GM23338 (cell line): Measurements from ENCODE around the gene APPBP2. TPM values are rescaled to one million over a fixed set of nuclear protein-coding genes. Genes with fewer than 3 reads are reported as not detected.

ENCODE experiments used
- ATAC-seq: fragments of 200-7000 bp; cut with Tn5 transposase; 3 replicates; pipeline ENCODE4 v1.9.1; 2020
- DNase-seq: peaks from one replicate; pipeline ENCODE4 v3.0.0-alpha.2; 2015; ENCODE audit warnings: low spot score
- H2AFZ ChIP-seq: fragments of 200-600 bp; sonication (generic); 2 replicates; pipeline ENCODE4 v1.8.0; 2016; ENCODE audit warnings: antibody characterized with exemption, mild to moderate bottlenecking, moderate library complexity
- H3F3A ChIP-seq: fragments of 200-600 bp; sonication (generic); replicated peaks from 2 replicates; pipeline ENCODE4 v1.8.0; 2017; ENCODE audit warnings: antibody characterized with exemption, mixed run types, low read depth
- H3K27ac ChIP-seq: fragments of 200-600 bp; sonication (generic); 2 replicates; pipeline ENCODE4 v1.6.1; 2016; ENCODE audit warnings: low read depth
- H3K27me3 ChIP-seq: fragments of 200-600 bp; sonication (generic); 2 replicates; pipeline ENCODE4 v1.8.0; 2016; ENCODE audit warnings: mild to moderate bottlenecking, mixed run types, moderate library complexity; ENCODE audit not compliant: insufficient read depth
- H3K36me3 ChIP-seq: fragments of 200-600 bp; sonication (generic); 2 replicates; pipeline ENCODE4 v1.8.0; 2016; ENCODE audit warnings: mild to moderate bottlenecking; ENCODE audit not compliant: insufficient read depth
- H3K4me1 ChIP-seq: fragments of 200-600 bp; sonication (generic); 2 replicates; pipeline ENCODE4 v1.8.0; 2016; ENCODE audit warnings: mild to moderate bottlenecking, moderate library complexity; ENCODE audit not compliant: insufficient read depth
- H3K4me2 ChIP-seq: fragments of 200-600 bp; sonication (generic); 2 replicates; pipeline ENCODE4 v1.7.1; 2017; ENCODE audit warnings: mixed run types
- H3K4me3 ChIP-seq: fragments of 200-600 bp; sonication (generic); 2 replicates; pipeline ENCODE4 v1.6.1; 2016; ENCODE audit warnings: mixed run types
- H3K79me2 ChIP-seq: fragments of 200-600 bp; sonication (generic); replicated peaks from 2 replicates; pipeline ENCODE4 v1.8.0; 2017; ENCODE audit warnings: mild to moderate bottlenecking; ENCODE audit not compliant: insufficient read depth
- H3K9me2 ChIP-seq: fragments of 200-600 bp; sonication (generic); 2 replicates; pipeline ENCODE4 v1.8.0; 2017; ENCODE audit not compliant: insufficient read depth
- H4K20me1 ChIP-seq: fragments of 200-600 bp; sonication (generic); replicated peaks from 2 replicates; pipeline ENCODE4 v1.8.0; 2017; ENCODE audit warnings: mild to moderate bottlenecking; ENCODE audit not compliant: insufficient read depth
- H3K27ac Mint-ChIP-seq: 2 replicates; pipeline ENCODE4 v1.8.0; 2020; ENCODE audit warnings: inconsistent platforms, mild to moderate bottlenecking, moderate library complexity, mixed read lengths
- H3K27me3 Mint-ChIP-seq: 3 replicates; pipeline ENCODE4 v1.8.0; 2022; ENCODE audit warnings: low read depth, mild to moderate bottlenecking, moderate library complexity, mixed read lengths, inconsistent platforms; ENCODE audit not compliant: insufficient read depth, poor library complexity
- H3K36me3 Mint-ChIP-seq: 3 replicates; pipeline ENCODE4 v1.8.0; 2021; ENCODE audit warnings: low read depth, mild to moderate bottlenecking, inconsistent platforms, moderate library complexity, mixed read lengths
- H3K4me1 Mint-ChIP-seq: 3 replicates; pipeline ENCODE4 v1.8.0; 2020; ENCODE audit warnings: mild to moderate bottlenecking, inconsistent platforms, mixed read lengths
- H3K4me3 Mint-ChIP-seq: 3 replicates; pipeline ENCODE4 v1.8.0; 2021; ENCODE audit warnings: moderate library complexity, mild to moderate bottlenecking, inconsistent platforms, mixed read lengths
- H3K9me3 Mint-ChIP-seq: 3 replicates; pipeline ENCODE4 v1.8.0; 2020; ENCODE audit warnings: moderate library complexity, mild to moderate bottlenecking, inconsistent platforms, mixed read lengths
- CREB1 ChIP-seq: fragments of 250-450 bp; sonication (Bioruptor Pico); IDR thresholded peaks from 2 replicates; pipeline ENCODE4 v1.5.0; 2020; ENCODE audit warnings: low read depth, mild to moderate bottlenecking, moderate library complexity
- ETS1 ChIP-seq: IDR thresholded peaks from 2 replicates; pipeline ENCODE4 v1.6.1; 2016; ENCODE audit warnings: antibody characterized with exemption
- EZH2phosphoT487 ChIP-seq: fragments of 200-600 bp; sonication (generic); IDR thresholded peaks from one replicate; pipeline ENCODE4 v1.8.1; 2018; ENCODE audit warnings: antibody characterized with exemption; ENCODE audit not compliant: unreplicated experiment
- JUNB ChIP-seq: IDR thresholded peaks from one replicate; pipeline ENCODE4 v1.6.1; 2016; ENCODE audit warnings: antibody characterized with exemption; ENCODE audit not compliant: unreplicated experiment
- NANOG ChIP-seq: IDR thresholded peaks from 2 replicates; pipeline ENCODE4 v1.6.1; 2016; ENCODE audit warnings: antibody characterized with exemption, borderline replicate concordance
- STAT1 ChIP-seq: IDR thresholded peaks from one replicate; pipeline ENCODE4 v1.6.1; 2016; ENCODE audit warnings: antibody characterized with exemption; ENCODE audit not compliant: unreplicated experiment
- ZNF114 ChIP-seq: fragments of 250-450 bp; sonication (Bioruptor Pico); IDR thresholded peaks from 2 replicates; pipeline ENCODE4 v1.5.0; 2020; ENCODE audit warnings: mild to moderate bottlenecking, moderate library complexity
- polyA plus RNA-seq: library from polyadenylated mRNA; unstranded; fragments of >200 nt; fragmentation: Nextera tagmentation; extraction: Ambion mirVana; gene quantifications from 2 replicates; pipeline ENCODE4 v1.2.1, GENCODE V29; 2016
- total RNA-seq: library from RNA; depleted of rRNA; stranded (reverse); fragments of >200 nt; shearing (Covaris generic); gene quantifications from 2 replicates; pipeline ENCODE4 v1.2.3, GENCODE V29; 2014
- TF ChIP-seq, protein P1 (sequence below): IDR thresholded peaks from one replicate; pipeline ENCODE4 v1.6.1; 2018; ENCODE audit warnings: antibody characterized with exemption; ENCODE audit not compliant: unreplicated experiment
- TF ChIP-seq, protein P2 (sequence below), 2 experiments: fragments of 200-600 bp in 1 of 2; sonication (generic) in 1 of 2; conservative IDR thresholded peaks; 2 replicates each; pipeline versions ENCODE4 v1.5.1 to v1.6.1; 2016 to 2017; ENCODE audit warnings: antibody characterized with exemption in 2 of 2, low read depth in 2 of 2, mild to moderate bottlenecking in 2 of 2, moderate library complexity in 1 of 2
- TF ChIP-seq, protein P3 (sequence below): fragments of 250-450 bp; sonication (Bioruptor Pico); IDR thresholded peaks from 2 replicates; pipeline ENCODE4 v1.5.0; 2020; ENCODE audit warnings: mild to moderate bottlenecking, moderate library complexity

Gene APPBP2
- total and polyA plus RNA-seq, 2 experiments from 2014 or later = 9.3 to 15.0 TPM

DNA sequence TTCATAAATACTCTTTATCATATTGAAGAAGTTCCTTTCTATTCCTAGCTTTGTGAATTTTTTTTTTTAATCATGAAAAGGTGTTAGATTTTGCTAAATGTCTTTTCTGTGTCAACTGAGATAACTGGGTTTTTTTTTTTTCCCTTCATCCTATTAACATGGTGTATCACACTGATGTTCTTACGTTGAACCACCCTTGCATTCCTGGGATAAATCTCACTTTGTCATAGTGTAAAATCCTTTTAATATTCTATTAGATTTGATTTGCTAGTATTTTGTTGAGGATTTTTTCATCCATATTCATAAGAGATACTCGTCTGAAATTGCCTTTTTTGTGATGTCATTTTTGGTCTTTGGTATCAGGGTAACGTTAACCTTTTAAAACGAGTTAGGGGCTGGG is 54.6 kb downstream of the APPBP2 start:
- Mint-ChIP-seq H3K9me3 (no peaks in the 10 kb centered on the region), H3K27ac (no peak overlapping the region), H3K27me3 (peaks cover 3% of the 10 kb centered on the region), H3K4me3 (no peak overlapping the region), H3K36me3 (peaks cover 24% of the 10 kb centered on the region; the same call in 2 of the 3 replicates), H3K4me1 (no peaks in the 10 kb centered on the region)
- H3F3A ChIP-seq = no peaks in the 10 kb centered on the region
- H3K27ac ChIP-seq = no peak overlapping the region
- ATAC-seq = no peak
- DNase-seq = no peak
- H3K36me3 ChIP-seq = no peaks in the 10 kb centered on the region
- no peaks in the 10 kb centered on the region for H4K20me1 ChIP-seq
- H3K4me2 ChIP-seq = no peak overlapping the region
- H3K27me3 ChIP-seq = no peaks in the 10 kb centered on the region
- H3K4me1 ChIP-seq = no peaks in the 10 kb centered on the region
- no peaks in the 10 kb centered on the region for H3K79me2 ChIP-seq
- no peak overlapping the region for H3K4me3 ChIP-seq
- TF ChIP-seq NANOG (no peak), EZH2phosphoT487 (no peak), CREB1 (CRISPR knock-in tag) (no peak), STAT1 (no peak), JUNB (no peak), ETS1 (no peak), ZNF114 (CRISPR knock-in tag) (no peak)
- TF ChIP-seq, protein P1, sequence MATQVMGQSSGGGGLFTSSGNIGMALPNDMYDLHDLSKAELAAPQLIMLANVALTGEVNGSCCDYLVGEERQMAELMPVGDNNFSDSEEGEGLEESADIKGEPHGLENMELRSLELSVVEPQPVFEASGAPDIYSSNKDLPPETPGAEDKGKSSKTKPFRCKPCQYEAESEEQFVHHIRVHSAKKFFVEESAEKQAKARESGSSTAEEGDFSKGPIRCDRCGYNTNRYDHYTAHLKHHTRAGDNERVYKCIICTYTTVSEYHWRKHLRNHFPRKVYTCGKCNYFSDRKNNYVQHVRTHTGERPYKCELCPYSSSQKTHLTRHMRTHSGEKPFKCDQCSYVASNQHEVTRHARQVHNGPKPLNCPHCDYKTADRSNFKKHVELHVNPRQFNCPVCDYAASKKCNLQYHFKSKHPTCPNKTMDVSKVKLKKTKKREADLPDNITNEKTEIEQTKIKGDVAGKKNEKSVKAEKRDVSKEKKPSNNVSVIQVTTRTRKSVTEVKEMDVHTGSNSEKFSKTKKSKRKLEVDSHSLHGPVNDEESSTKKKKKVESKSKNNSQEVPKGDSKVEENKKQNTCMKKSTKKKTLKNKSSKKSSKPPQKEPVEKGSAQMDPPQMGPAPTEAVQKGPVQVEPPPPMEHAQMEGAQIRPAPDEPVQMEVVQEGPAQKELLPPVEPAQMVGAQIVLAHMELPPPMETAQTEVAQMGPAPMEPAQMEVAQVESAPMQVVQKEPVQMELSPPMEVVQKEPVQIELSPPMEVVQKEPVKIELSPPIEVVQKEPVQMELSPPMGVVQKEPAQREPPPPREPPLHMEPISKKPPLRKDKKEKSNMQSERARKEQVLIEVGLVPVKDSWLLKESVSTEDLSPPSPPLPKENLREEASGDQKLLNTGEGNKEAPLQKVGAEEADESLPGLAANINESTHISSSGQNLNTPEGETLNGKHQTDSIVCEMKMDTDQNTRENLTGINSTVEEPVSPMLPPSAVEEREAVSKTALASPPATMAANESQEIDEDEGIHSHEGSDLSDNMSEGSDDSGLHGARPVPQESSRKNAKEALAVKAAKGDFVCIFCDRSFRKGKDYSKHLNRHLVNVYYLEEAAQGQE = no peak
- no peaks in the 10 kb centered on the region for H3K9me2 ChIP-seq
- no peak overlapping the region for H2AFZ ChIP-seq

DNA sequence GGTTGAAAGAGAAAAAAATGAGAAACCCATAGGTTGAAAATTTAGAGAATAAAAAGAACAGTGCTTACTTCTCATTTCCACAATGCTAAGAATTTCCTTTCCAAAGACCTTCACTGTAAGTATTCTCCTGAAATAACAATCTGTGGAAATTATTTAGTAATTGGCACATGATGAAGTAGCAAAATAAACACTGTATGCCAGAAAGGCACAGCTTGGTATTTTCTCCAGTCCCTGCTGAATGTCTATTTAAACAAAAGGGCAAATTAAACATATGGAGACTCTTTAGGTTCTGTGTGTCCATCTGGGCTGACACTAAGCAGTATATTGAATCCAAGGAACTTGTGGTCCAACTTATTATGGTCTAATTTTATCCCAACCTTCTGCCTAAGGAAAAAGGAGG is 57.7 kb downstream of the APPBP2 start:
- H3K27me3 ChIP-seq = no peaks in the 10 kb centered on the region
- H3K4me1 Mint-ChIP-seq = no peaks in the 10 kb centered on the region
- peaks cover 4% of the 10 kb centered on the region; the same call in 1 of the 2 replicates for H3K36me3 ChIP-seq
- no peak for TF ChIP-seq CREB1 (CRISPR knock-in tag)
- TF ChIP-seq, protein P2, sequence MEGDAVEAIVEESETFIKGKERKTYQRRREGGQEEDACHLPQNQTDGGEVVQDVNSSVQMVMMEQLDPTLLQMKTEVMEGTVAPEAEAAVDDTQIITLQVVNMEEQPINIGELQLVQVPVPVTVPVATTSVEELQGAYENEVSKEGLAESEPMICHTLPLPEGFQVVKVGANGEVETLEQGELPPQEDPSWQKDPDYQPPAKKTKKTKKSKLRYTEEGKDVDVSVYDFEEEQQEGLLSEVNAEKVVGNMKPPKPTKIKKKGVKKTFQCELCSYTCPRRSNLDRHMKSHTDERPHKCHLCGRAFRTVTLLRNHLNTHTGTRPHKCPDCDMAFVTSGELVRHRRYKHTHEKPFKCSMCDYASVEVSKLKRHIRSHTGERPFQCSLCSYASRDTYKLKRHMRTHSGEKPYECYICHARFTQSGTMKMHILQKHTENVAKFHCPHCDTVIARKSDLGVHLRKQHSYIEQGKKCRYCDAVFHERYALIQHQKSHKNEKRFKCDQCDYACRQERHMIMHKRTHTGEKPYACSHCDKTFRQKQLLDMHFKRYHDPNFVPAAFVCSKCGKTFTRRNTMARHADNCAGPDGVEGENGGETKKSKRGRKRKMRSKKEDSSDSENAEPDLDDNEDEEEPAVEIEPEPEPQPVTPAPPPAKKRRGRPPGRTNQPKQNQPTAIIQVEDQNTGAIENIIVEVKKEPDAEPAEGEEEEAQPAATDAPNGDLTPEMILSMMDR (conservative IDR thresholded peaks at IDR 0.05; ENCODE audit: low read depth in 2 of 2) = no peak
- TF ChIP-seq, protein P3, sequence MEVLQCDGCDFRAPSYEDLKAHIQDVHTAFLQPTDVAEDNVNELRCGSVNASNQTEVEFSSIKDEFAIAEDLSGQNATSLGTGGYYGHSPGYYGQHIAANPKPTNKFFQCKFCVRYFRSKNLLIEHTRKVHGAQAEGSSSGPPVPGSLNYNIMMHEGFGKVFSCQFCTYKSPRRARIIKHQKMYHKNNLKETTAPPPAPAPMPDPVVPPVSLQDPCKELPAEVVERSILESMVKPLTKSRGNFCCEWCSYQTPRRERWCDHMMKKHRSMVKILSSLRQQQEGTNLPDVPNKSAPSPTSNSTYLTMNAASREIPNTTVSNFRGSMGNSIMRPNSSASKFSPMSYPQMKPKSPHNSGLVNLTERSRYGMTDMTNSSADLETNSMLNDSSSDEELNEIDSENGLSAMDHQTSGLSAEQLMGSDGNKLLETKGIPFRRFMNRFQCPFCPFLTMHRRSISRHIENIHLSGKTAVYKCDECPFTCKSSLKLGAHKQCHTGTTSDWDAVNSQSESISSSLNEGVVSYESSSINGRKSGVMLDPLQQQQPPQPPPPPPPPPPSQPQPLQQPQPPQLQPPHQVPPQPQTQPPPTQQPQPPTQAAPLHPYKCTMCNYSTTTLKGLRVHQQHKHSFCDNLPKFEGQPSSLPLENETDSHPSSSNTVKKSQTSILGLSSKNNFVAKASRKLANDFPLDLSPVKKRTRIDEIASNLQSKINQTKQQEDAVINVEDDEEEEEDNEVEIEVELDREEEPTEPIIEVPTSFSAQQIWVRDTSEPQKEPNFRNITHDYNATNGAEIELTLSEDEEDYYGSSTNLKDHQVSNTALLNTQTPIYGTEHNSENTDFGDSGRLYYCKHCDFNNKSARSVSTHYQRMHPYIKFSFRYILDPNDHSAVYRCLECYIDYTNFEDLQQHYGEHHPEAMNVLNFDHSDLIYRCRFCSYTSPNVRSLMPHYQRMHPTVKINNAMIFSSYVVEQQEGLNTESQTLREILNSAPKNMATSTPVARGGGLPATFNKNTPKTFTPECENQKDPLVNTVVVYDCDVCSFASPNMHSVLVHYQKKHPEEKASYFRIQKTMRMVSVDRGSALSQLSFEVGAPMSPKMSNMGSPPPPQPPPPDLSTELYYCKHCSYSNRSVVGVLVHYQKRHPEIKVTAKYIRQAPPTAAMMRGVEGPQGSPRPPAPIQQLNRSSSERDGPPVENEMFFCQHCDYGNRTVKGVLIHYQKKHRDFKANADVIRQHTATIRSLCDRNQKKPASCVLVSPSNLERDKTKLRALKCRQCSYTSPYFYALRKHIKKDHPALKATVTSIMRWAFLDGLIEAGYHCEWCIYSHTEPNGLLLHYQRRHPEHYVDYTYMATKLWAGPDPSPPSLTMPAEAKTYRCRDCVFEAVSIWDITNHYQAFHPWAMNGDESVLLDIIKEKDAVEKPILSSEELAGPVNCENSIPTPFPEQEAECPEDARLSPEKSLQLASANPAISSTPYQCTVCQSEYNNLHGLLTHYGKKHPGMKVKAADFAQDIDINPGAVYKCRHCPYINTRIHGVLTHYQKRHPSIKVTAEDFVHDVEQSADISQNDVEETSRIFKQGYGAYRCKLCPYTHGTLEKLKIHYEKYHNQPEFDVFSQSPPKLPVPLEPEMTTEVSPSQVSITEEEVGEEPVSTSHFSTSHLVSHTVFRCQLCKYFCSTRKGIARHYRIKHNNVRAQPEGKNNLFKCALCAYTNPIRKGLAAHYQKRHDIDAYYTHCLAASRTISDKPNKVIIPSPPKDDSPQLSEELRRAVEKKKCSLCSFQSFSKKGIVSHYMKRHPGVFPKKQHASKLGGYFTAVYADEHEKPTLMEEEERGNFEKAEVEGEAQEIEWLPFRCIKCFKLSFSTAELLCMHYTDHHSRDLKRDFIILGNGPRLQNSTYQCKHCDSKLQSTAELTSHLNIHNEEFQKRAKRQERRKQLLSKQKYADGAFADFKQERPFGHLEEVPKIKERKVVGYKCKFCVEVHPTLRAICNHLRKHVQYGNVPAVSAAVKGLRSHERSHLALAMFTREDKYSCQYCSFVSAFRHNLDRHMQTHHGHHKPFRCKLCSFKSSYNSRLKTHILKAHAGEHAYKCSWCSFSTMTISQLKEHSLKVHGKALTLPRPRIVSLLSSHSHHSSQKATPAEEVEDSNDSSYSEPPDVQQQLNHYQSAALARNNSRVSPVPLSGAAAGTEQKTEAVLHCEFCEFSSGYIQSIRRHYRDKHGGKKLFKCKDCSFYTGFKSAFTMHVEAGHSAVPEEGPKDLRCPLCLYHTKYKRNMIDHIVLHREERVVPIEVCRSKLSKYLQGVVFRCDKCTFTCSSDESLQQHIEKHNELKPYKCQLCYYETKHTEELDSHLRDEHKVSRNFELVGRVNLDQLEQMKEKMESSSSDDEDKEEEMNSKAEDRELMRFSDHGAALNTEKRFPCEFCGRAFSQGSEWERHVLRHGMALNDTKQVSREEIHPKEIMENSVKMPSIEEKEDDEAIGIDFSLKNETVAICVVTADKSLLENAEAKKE = no peak
- no peak for TF ChIP-seq JUNB

More for the DNA sequence above, 57.7 kb downstream of the APPBP2 start:
- Mint-ChIP-seq H3K36me3 (peaks cover 35% of the 10 kb centered on the region; the same call in 2 of the 3 replicates), H3K27me3 (peaks cover 3% of the 10 kb centered on the region), H3K9me3 (no peaks in the 10 kb centered on the region), H3K4me3 (no peak overlapping the region), H3K27ac (no peak overlapping the region)
- no peak for ATAC-seq
- Histone ChIP-seq H3K4me1 (no peaks in the 10 kb centered on the region), H3K27ac (no peak overlapping the region; the same call in 1 of the 2 replicates), H3K4me2 (no peak overlapping the region), H4K20me1 (no peaks in the 10 kb centered on the region), H3K9me2 (no peaks in the 10 kb centered on the region), H2AFZ (no peak overlapping the region), H3K79me2 (no peaks in the 10 kb centered on the region), H3F3A (no peaks in the 10 kb centered on the region), H3K4me3 (no peak overlapping the region)
- no peak for DNase-seq
